ENCODE data around the gene SLC7A6. TPM values are rescaled to one million over a fixed set of nuclear protein-coding genes. Genes with fewer than 3 reads are reported as not detected.

The SLC7A6 gene
- total and polyA plus RNA-seq, 10 of the 15 experiments (the other 5 are each of a cell fraction or from before 2014, with no cell fraction given), result 8.2 to 60.4 (median 28.6) TPM

DNA sequence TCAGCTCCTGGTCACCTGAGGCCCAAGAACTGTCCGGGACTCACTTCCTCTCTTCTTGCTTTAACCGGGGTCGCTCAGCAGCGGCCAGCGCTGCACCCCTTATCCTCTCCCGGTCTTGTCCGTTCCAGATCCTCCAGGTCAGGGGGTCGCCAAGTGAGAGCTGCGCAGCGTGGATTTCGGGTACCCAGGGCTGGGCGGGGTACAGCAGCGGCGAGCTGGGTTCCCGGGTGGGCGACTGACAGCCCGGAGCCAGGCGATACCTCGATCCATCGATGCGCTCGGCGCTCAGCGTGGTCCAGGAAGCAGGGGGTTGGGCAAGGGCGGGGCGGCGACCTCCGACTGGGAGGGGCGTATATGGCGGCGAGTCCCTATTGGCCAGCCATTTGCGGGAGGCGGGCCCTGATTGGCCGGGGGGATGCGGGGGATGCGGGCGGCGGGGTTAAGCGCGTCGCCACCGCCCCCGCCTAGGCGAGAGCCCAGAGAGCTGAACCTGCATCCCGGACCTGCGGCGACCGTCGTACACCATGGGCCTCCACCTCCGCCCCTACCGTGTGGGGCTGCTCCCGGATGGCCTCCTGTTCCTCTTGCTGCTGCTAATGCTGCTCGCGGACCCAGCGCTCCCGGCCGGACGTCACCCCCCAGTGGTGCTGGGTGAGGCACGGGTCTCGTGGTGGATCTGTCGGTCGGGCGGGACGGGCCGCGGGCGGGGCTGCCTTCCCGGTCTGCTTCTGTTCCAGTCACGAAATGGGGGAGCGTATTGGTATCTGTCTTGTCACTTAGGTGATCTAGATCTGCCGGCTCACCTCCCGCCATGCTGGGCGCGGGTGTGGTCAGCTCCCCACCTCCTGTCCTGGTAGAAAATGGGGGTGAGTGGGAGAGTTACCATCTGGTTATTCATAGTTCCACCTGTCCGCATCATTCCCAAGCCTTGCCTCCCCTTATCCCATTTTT, 19.1 kb upstream of the SLC7A6 start, which contains the start of gene PLA2G15 (continued):
- TF ChIP-seq, protein P1, sequence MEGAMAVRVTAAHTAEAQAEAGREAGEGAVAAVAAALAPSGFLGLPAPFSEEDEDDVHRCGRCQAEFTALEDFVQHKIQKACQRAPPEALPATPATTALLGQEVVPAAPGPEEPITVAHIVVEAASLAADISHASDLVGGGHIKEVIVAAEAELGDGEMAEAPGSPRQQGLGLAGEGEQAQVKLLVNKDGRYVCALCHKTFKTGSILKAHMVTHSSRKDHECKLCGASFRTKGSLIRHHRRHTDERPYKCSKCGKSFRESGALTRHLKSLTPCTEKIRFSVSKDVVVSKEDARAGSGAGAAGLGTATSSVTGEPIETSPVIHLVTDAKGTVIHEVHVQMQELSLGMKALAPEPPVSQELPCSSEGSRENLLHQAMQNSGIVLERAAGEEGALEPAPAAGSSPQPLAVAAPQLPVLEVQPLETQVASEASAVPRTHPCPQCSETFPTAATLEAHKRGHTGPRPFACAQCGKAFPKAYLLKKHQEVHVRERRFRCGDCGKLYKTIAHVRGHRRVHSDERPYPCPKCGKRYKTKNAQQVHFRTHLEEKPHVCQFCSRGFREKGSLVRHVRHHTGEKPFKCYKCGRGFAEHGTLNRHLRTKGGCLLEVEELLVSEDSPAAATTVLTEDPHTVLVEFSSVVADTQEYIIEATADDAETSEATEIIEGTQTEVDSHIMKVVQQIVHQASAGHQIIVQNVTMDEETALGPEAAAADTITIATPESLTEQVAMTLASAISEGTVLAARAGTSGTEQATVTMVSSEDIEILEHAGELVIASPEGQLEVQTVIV (IDR thresholded peaks at IDR 0.05; ENCODE audit: borderline replicate concordance, partially characterized antibody), result peak; percentile 65
- TF ChIP-seq MEF2B (IDR thresholded peaks at IDR 0.05; ENCODE audit: partially characterized antibody, poor library complexity, severe bottlenecking) (peak; percentile 38), SP1 (IDR thresholded peaks at IDR 0.05; ENCODE audit: low read depth, low read length) (peak; percentile 93), STAT3 (IDR thresholded peaks at IDR 0.05; ENCODE audit: low read depth, low read length) (no peak), TBL1XR1 (IDR thresholded peaks at IDR 0.05; ENCODE audit: low read depth, low read length) (0 out of 2 replicates have a peak, but pooled peaks have one; percentile 11), RFX5 (IDR thresholded peaks at IDR 0.05; ENCODE audit: low read depth, low read length) (0 out of 2 replicates have a peak, but pooled peaks have one; percentile 33), IRF4 (IDR thresholded peaks at IDR 0.05; ENCODE audit: low read depth, low read length) (no peak), YY1 (IDR thresholded peaks at IDR 0.05; ENCODE audit: low read depth, low read length) (peak; percentile 82), CREB1 (IDR thresholded peaks at IDR 0.05; ENCODE audit: low read depth) (peak; percentile 76; the same call in 1 of the 2 replicates), RUNX3 (IDR thresholded peaks at IDR 0.05; ENCODE audit: low read length) (no peak; the same call in 1 of the 2 replicates), SIN3A (IDR thresholded peaks at IDR 0.05; ENCODE audit: low read depth, low read length) (peak; percentile 34; the same call in 1 of the 2 replicates)
- TF ChIP-seq, protein P2, sequence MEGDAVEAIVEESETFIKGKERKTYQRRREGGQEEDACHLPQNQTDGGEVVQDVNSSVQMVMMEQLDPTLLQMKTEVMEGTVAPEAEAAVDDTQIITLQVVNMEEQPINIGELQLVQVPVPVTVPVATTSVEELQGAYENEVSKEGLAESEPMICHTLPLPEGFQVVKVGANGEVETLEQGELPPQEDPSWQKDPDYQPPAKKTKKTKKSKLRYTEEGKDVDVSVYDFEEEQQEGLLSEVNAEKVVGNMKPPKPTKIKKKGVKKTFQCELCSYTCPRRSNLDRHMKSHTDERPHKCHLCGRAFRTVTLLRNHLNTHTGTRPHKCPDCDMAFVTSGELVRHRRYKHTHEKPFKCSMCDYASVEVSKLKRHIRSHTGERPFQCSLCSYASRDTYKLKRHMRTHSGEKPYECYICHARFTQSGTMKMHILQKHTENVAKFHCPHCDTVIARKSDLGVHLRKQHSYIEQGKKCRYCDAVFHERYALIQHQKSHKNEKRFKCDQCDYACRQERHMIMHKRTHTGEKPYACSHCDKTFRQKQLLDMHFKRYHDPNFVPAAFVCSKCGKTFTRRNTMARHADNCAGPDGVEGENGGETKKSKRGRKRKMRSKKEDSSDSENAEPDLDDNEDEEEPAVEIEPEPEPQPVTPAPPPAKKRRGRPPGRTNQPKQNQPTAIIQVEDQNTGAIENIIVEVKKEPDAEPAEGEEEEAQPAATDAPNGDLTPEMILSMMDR (IDR thresholded peaks at IDR 0.05 in 2 of 3, conservative IDR thresholded peaks at IDR 0.05 in 1 of 3; ENCODE audit: control insufficient read depth in 2 of 3, extremely low read depth in 1 of 3, insufficient read depth in 1 of 3, low read depth in 3 of 3, low read length in 3 of 3), result no peak
- TF ChIP-seq, protein P3, sequence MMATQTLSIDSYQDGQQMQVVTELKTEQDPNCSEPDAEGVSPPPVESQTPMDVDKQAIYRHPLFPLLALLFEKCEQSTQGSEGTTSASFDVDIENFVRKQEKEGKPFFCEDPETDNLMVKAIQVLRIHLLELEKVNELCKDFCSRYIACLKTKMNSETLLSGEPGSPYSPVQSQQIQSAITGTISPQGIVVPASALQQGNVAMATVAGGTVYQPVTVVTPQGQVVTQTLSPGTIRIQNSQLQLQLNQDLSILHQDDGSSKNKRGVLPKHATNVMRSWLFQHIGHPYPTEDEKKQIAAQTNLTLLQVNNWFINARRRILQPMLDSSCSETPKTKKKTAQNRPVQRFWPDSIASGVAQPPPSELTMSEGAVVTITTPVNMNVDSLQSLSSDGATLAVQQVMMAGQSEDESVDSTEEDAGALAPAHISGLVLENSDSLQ (IDR thresholded peaks at IDR 0.05), result peak; percentile 69
- TF ChIP-seq, protein P4, sequence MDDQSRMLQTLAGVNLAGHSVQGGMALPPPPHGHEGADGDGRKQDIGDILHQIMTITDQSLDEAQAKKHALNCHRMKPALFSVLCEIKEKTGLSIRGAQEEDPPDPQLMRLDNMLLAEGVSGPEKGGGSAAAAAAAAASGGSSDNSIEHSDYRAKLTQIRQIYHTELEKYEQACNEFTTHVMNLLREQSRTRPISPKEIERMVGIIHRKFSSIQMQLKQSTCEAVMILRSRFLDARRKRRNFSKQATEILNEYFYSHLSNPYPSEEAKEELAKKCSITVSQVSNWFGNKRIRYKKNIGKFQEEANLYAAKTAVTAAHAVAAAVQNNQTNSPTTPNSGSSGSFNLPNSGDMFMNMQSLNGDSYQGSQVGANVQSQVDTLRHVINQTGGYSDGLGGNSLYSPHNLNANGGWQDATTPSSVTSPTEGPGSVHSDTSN (IDR thresholded peaks at IDR 0.05; ENCODE audit: insufficient replicate concordance, low read depth, low read length), result peak; percentile 62
- TF ChIP-seq, protein P5, sequence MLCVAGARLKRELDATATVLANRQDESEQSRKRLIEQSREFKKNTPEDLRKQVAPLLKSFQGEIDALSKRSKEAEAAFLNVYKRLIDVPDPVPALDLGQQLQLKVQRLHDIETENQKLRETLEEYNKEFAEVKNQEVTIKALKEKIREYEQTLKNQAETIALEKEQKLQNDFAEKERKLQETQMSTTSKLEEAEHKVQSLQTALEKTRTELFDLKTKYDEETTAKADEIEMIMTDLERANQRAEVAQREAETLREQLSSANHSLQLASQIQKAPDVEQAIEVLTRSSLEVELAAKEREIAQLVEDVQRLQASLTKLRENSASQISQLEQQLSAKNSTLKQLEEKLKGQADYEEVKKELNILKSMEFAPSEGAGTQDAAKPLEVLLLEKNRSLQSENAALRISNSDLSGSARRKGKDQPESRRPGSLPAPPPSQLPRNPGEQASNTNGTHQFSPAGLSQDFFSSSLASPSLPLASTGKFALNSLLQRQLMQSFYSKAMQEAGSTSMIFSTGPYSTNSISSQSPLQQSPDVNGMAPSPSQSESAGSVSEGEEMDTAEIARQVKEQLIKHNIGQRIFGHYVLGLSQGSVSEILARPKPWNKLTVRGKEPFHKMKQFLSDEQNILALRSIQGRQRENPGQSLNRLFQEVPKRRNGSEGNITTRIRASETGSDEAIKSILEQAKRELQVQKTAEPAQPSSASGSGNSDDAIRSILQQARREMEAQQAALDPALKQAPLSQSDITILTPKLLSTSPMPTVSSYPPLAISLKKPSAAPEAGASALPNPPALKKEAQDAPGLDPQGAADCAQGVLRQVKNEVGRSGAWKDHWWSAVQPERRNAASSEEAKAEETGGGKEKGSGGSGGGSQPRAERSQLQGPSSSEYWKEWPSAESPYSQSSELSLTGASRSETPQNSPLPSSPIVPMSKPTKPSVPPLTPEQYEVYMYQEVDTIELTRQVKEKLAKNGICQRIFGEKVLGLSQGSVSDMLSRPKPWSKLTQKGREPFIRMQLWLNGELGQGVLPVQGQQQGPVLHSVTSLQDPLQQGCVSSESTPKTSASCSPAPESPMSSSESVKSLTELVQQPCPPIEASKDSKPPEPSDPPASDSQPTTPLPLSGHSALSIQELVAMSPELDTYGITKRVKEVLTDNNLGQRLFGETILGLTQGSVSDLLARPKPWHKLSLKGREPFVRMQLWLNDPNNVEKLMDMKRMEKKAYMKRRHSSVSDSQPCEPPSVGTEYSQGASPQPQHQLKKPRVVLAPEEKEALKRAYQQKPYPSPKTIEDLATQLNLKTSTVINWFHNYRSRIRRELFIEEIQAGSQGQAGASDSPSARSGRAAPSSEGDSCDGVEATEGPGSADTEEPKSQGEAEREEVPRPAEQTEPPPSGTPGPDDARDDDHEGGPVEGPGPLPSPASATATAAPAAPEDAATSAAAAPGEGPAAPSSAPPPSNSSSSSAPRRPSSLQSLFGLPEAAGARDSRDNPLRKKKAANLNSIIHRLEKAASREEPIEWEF (IDR thresholded peaks at IDR 0.05; ENCODE audit: insufficient replicate concordance, low read depth, low read length), result peak; percentile 84

All from GM12878 (cell line).